ENCODE results near the gene ADH4.

ADH4 gene

GRCh38 chr4:99079625-99080295 is 64.3 kb downstream of the ADH4 start:
- DNase-seq (ENCODE audit: low read depth) = no peak

DNA sequence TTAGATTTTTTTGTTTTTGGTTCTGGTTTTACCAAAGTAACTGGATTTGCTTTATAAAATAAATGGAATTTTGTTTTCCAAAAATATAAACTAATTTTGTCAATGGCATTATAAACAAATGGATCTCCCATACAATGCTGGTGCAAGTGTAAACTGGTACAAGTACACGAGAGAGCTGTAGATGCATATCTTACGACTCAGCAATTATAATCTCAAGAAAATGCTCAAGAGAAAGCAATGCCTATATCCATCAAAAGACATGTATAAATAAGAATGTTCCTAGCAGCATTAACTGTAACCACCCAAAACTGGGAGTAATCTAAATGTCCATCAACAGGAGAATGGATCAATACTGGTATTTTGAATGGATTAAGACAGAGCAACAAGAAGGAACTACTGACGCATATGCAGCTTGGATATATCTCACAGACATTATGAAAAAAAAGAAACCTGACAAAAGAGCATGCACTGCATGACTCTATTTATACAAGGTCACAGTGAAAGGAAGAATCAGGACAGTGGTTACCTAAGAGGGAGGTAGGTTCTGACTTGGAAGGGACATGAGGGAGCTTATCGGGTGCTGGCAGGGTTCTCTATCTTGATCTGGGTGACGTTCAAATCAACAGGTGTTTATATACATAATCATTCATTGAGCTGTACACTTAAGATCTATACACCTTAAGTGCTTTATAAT is 65.0 kb downstream of the ADH4 start:
- no peak for DNase-seq (ENCODE audit: low read depth)

DNA sequence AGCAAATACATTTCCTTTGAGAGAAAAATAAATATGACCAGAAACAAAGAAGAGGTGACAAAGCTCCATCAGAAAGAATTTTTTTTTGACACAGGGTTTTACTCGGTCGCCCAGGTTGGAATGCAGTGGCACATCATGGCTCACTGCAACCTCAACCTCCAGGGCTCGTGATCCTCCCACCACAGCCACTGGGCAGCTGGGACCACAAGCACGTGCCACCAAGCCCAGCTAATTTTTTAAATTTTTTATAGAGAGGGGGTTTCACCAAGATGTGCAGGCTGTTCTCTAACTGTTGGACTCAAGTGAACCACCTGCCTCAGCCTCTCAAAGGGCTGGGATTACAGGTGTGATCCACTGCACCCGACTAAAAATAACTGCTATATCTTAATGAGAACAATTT is 65.8 kb downstream of the ADH4 start:
- no peak for DNase-seq (ENCODE audit: low read depth)

DNA sequence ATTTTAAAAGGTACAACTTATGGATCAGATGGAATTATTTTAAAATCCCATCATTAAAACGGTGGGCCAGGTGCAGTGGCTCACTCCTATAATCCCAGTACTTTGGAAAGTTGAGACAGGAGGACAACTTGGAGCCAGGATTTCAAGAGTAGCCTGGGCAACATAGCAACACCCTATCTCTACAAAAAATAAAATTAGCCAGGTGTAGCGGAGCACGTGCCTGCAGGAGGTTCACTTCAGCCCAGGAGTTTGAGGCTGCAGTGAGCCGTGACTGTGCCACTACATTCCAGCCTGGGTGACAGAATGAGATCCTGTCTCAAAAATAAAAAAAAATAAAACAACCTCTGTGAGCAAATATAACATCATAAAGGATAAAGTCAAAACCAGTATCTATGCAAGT is 66.9 kb downstream of the ADH4 start:
- DNase-seq (ENCODE audit: low read depth) = no peak

- DNase-seq (ENCODE audit: low read depth) = no peak
These were observed 67.7 kb downstream of the ADH4 start for GRCh38 chr4:99076292-99076976.

GRCh38 chr4:99074816-99075215 is 69.3 kb downstream of the ADH4 start:
- DNase-seq (ENCODE audit: low read depth) = no peak
